Activated CD8-positive, alpha-beta memory T cell treated with anti-CD3 and anti-CD28 coated beads, Interleukin-2, amount 50 U/mL, for 48 hours (primary cell): ENCODE data around the gene IRAK1BP1.
"Not testable (repeated sequence)": the region's sequence is repeated elsewhere in the genome, so short reads cannot be mapped to it uniquely, and the experiment has no call there.

Source experiments
- DNase-seq: peaks from one replicate; pipeline ENCODE4 v3.0.0-alpha.2; 2020

Gene IRAK1BP1

GRCh38 chr6:78908621-78909020 is 41.3 kb downstream of the IRAK1BP1 start:
- DNase-seq = no peak

- DNase-seq = no peak
Measured at GRCh38 chr6:78909391-78909790, 42.0 kb downstream of the IRAK1BP1 start.

GRCh38 chr6:78910010-78910409 is 42.7 kb downstream of the IRAK1BP1 start:
- DNase-seq = no peak

- DNase-seq = peak; percentile 62
Measured at GRCh38 chr6:78910591-78911171, 43.3 kb downstream of the IRAK1BP1 start.

- no peak for DNase-seq
Measured at GRCh38 chr6:78911218-78911940, 44.0 kb downstream of the IRAK1BP1 start.

- no peak for DNase-seq
Measured at GRCh38 chr6:78916411-78916810, 49.1 kb downstream of the IRAK1BP1 start.

GRCh38 chr6:78917788-78918187 is 50.4 kb downstream of the IRAK1BP1 start:
- DNase-seq = no peak

GRCh38 chr6:78921168-78921567 is 53.8 kb downstream of the IRAK1BP1 start:
- not testable (repeated sequence) for DNase-seq

- no peak for DNase-seq
Measured at GRCh38 chr6:78925317-78925716, 58.0 kb downstream of the IRAK1BP1 start.

GRCh38 chr6:78935553-78935952 is 68.2 kb downstream of the IRAK1BP1 start:
- no peak for DNase-seq

GRCh38 chr6:78936515-78936914 is 69.2 kb downstream of the IRAK1BP1 start:
- DNase-seq = no peak

GRCh38 chr6:78942446-78942845 is 75.1 kb downstream of the IRAK1BP1 start:
- no peak for DNase-seq

GRCh38 chr6:78947529-78947928 is 80.2 kb downstream of the IRAK1BP1 start:
- DNase-seq = no peak

GRCh38 chr6:78947962-78948361 is 80.6 kb downstream of the IRAK1BP1 start:
- no peak for DNase-seq

GRCh38 chr6:78948785-78949184 is 81.4 kb downstream of the IRAK1BP1 start:
- DNase-seq = no peak

- DNase-seq = no peak
Measured at GRCh38 chr6:78952362-78952761, 85.0 kb downstream of the IRAK1BP1 start.
